ENCODE results near the gene MASP2.
"Not testable (repeated sequence)": the region's sequence is repeated elsewhere in the genome, so short reads cannot be mapped to it uniquely, and the experiment has no call there.

MASP2 gene

DNA sequence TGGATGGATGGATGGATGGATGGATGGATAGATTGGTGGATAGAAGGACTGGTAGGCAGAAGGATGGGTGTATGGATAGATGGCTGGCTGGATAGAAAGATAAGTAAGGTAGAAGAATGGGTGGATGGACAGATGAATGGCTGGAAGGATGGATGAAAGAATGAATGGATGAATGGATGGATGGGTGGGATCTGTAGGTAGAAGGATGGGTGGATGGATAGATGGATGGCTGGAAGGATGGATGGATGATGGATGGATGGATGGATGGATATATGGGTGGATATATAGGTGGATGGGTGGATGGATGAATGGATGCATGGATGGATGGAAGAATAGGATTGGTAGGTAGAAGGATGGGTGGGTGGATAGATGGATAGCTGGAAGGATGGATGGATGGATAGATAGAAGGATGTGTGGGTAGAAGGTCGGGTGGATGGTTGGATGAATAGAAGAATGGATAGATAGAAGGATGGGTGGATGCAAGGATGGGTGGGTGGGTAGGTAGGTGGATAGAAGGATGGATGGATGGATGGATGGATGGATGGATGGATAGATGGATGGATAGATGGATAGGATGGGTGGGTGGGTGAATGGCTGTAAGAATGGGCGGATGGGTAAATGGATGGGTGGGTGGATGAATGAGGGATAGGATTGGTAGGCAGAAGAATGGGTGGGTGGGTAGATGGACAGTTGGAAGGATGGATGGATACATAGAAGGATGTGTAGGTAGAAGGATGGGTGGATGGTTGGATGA lies 7.5 kb downstream of the MASP2 start:
- Histone ChIP-seq H3K36me3 (ENCODE audit: insufficient read depth, low read length) (no peaks in the 10 kb centered on the region), H2AFZ (ENCODE audit: low read depth, low read length) (no peak overlapping the region), H3K9me3 (ENCODE audit: low read length) (no peaks in the 10 kb centered on the region), H3K4me1 (ENCODE audit: insufficient read depth, low read length) (no peaks in the 10 kb centered on the region), H3K27me3 (ENCODE audit: insufficient read depth, low read length) (no peaks in the 10 kb centered on the region), H3K4me3 (ENCODE audit: low read length) (no peak overlapping the region)

- Histone ChIP-seq H2AFZ (ENCODE audit: low read depth, low read length) (no peak overlapping the region), H3K4me1 (ENCODE audit: insufficient read depth, low read length) (no peaks in the 10 kb centered on the region), H3K9me3 (ENCODE audit: low read length) (no peaks in the 10 kb centered on the region), H3K4me3 (ENCODE audit: low read length) (no peak overlapping the region), H3K27me3 (ENCODE audit: insufficient read depth, low read length) (no peaks in the 10 kb centered on the region), H3K36me3 (ENCODE audit: insufficient read depth, low read length) (no peaks in the 10 kb centered on the region)
Measured at GRCh38 chr1:11037740-11038182, 9.3 kb downstream of the MASP2 start.

GRCh38 chr1:11037019-11037739 lies 9.9 kb downstream of the MASP2 start:
- not testable (repeated sequence) for H3K4me3 ChIP-seq (ENCODE audit: low read length); H3K27me3 ChIP-seq (ENCODE audit: insufficient read depth, low read length); H3K36me3 ChIP-seq (ENCODE audit: insufficient read depth, low read length); H2AFZ ChIP-seq (ENCODE audit: low read depth, low read length); H3K9me3 ChIP-seq (ENCODE audit: low read length); H3K4me1 ChIP-seq (ENCODE audit: insufficient read depth, low read length)

- Histone ChIP-seq H3K9me3 (ENCODE audit: low read length) (no peaks in the 10 kb centered on the region), H3K36me3 (ENCODE audit: insufficient read depth, low read length) (peaks cover 15% of the 10 kb centered on the region), H2AFZ (ENCODE audit: low read depth, low read length) (no peak overlapping the region), H3K27me3 (ENCODE audit: insufficient read depth, low read length) (no peaks in the 10 kb centered on the region), H3K4me1 (ENCODE audit: insufficient read depth, low read length) (no peaks in the 10 kb centered on the region), H3K4me3 (ENCODE audit: low read length) (no peak overlapping the region)
Measured at GRCh38 chr1:11031624-11032262, 15.3 kb downstream of the MASP2 start.

- no peak overlapping the region for H3K4me3 ChIP-seq (ENCODE audit: low read length)
- H3K9me3 ChIP-seq (ENCODE audit: low read length) = no peaks in the 10 kb centered on the region
- H3K4me1 ChIP-seq (ENCODE audit: insufficient read depth, low read length) = no peaks in the 10 kb centered on the region
- no peaks in the 10 kb centered on the region for H3K27me3 ChIP-seq (ENCODE audit: insufficient read depth, low read length)
- H2AFZ ChIP-seq (ENCODE audit: low read depth, low read length) = no peak overlapping the region
- peaks cover 24% of the 10 kb centered on the region for H3K36me3 ChIP-seq (ENCODE audit: insufficient read depth, low read length)
Measured at GRCh38 chr1:11030865-11031264, 16.2 kb downstream of the MASP2 start.

- H3K4me1 ChIP-seq (ENCODE audit: insufficient read depth, low read length) = no peaks in the 10 kb centered on the region
- H3K4me3 ChIP-seq (ENCODE audit: low read length) = no peak overlapping the region
- H3K36me3 ChIP-seq (ENCODE audit: insufficient read depth, low read length) = peaks cover 53% of the 10 kb centered on the region
- no peak overlapping the region for H2AFZ ChIP-seq (ENCODE audit: low read depth, low read length)
- H3K27me3 ChIP-seq (ENCODE audit: insufficient read depth, low read length) = no peaks in the 10 kb centered on the region
- no peaks in the 10 kb centered on the region for H3K9me3 ChIP-seq (ENCODE audit: low read length)
Measured at GRCh38 chr1:11028018-11028417, 19.0 kb downstream of the MASP2 start.

DNA sequence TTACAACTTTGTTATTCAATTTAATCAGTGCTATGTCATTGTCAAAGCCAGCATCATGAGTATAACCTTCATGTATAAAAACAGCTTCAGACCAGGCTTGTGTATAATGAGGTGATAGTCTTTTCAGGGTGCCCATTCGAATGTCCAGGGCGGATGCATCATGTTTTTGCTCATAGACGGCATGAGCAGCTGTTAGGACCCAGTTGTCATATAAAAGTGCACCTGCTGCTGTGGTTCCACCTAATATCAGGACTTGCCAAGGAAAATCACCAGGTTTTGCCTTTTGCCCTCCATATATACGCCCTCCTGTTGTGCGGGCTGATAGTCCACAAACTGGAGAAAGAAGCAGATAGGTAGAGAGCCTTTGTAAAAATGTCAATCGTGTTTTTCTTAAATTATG lies 19.7 kb downstream of the MASP2 start:
- no peak overlapping the region for H2AFZ ChIP-seq (ENCODE audit: low read depth, low read length)
- H3K4me3 ChIP-seq (ENCODE audit: low read length) = no peak overlapping the region
- no peaks in the 10 kb centered on the region for H3K4me1 ChIP-seq (ENCODE audit: insufficient read depth, low read length)
- no peaks in the 10 kb centered on the region for H3K9me3 ChIP-seq (ENCODE audit: low read length)
- peaks cover 57% of the 10 kb centered on the region for H3K36me3 ChIP-seq (ENCODE audit: insufficient read depth, low read length)
- no peaks in the 10 kb centered on the region for H3K27me3 ChIP-seq (ENCODE audit: insufficient read depth, low read length)

DNA sequence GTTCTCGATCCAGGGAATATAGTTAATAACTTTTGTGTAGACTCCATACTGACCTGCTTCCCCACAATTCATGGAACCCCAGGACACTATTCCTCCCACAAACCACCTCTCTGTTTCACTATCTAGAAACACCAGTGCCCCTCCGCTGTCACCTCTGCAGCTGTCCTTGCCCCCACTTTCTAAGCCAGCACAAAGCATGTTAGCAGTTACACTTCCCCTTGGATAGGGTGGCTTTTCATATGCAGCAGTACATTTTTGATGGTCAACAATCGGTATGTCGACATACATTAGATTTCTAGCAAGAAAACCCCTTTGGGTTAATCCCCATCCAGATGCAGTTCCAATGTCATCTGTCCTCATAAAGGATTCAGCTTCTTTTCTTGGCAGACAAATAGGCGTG lies 20.1 kb downstream of the MASP2 start:
- Histone ChIP-seq H3K9me3 (ENCODE audit: low read length) (no peaks in the 10 kb centered on the region), H3K4me3 (ENCODE audit: low read length) (no peak overlapping the region), H3K27me3 (ENCODE audit: insufficient read depth, low read length) (no peaks in the 10 kb centered on the region), H3K36me3 (ENCODE audit: insufficient read depth, low read length) (peaks cover 61% of the 10 kb centered on the region), H2AFZ (ENCODE audit: low read depth, low read length) (no peak overlapping the region), H3K4me1 (ENCODE audit: insufficient read depth, low read length) (no peaks in the 10 kb centered on the region)

DNA sequence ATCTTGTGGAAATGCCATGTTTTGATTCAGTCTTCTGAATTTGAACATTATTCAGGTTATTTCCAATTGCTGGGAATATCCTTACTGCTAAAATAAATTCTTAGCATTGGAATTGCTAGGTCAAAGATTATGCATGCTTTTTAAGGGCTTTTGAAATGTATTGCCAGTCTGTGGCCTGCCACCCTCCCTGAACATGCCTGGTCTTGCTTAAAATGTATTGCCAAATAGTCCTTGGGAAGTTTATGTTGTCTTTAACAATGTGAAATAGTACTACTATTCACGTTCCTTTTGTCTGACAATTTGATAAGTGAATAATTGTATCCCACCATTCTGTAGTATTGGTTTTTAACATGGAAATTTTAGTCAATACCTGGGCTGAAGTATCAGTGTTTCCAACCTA lies 21.0 kb downstream of the MASP2 start:
- H3K4me3 ChIP-seq (ENCODE audit: low read length) = no peak overlapping the region
- no peaks in the 10 kb centered on the region for H3K4me1 ChIP-seq (ENCODE audit: insufficient read depth, low read length)
- H3K9me3 ChIP-seq (ENCODE audit: low read length) = no peaks in the 10 kb centered on the region
- peaks cover 70% of the 10 kb centered on the region for H3K36me3 ChIP-seq (ENCODE audit: insufficient read depth, low read length)
- H3K27me3 ChIP-seq (ENCODE audit: insufficient read depth, low read length) = no peaks in the 10 kb centered on the region
- H2AFZ ChIP-seq (ENCODE audit: low read depth, low read length) = no peak overlapping the region

GRCh38 chr1:11025618-11026017 lies 21.4 kb downstream of the MASP2 start:
- Histone ChIP-seq H3K4me1 (ENCODE audit: insufficient read depth, low read length) (no peaks in the 10 kb centered on the region), H3K4me3 (ENCODE audit: low read length) (no peak overlapping the region), H3K36me3 (ENCODE audit: insufficient read depth, low read length) (peaks cover 74% of the 10 kb centered on the region), H3K27me3 (ENCODE audit: insufficient read depth, low read length) (no peaks in the 10 kb centered on the region), H3K9me3 (ENCODE audit: low read length) (no peaks in the 10 kb centered on the region), H2AFZ (ENCODE audit: low read depth, low read length) (no peak overlapping the region)

GRCh38 chr1:11024874-11025203 lies 22.2 kb downstream of the MASP2 start:
- Histone ChIP-seq H3K9me3 (ENCODE audit: low read length) (no peaks in the 10 kb centered on the region), H2AFZ (ENCODE audit: low read depth, low read length) (no peak overlapping the region), H3K4me3 (ENCODE audit: low read length) (no peak overlapping the region), H3K27me3 (ENCODE audit: insufficient read depth, low read length) (no peaks in the 10 kb centered on the region), H3K4me1 (ENCODE audit: insufficient read depth, low read length) (no peaks in the 10 kb centered on the region), H3K36me3 (ENCODE audit: insufficient read depth, low read length) (peaks cover 82% of the 10 kb centered on the region)

GRCh38 chr1:11024154-11024873 lies 22.7 kb downstream of the MASP2 start:
- Histone ChIP-seq H3K36me3 (ENCODE audit: insufficient read depth, low read length) (peaks cover 85% of the 10 kb centered on the region), H2AFZ (ENCODE audit: low read depth, low read length) (no peak overlapping the region), H3K4me3 (ENCODE audit: low read length) (no peak overlapping the region), H3K4me1 (ENCODE audit: insufficient read depth, low read length) (no peaks in the 10 kb centered on the region), H3K27me3 (ENCODE audit: insufficient read depth, low read length) (no peaks in the 10 kb centered on the region), H3K9me3 (ENCODE audit: low read length) (no peaks in the 10 kb centered on the region)

- Histone ChIP-seq H3K4me3 (ENCODE audit: low read length) (no peak overlapping the region), H3K4me1 (ENCODE audit: insufficient read depth, low read length) (no peaks in the 10 kb centered on the region), H3K27me3 (ENCODE audit: insufficient read depth, low read length) (no peaks in the 10 kb centered on the region), H3K36me3 (ENCODE audit: insufficient read depth, low read length) (peaks cover 96% of the 10 kb centered on the region), H2AFZ (ENCODE audit: low read depth, low read length) (no peak overlapping the region), H3K9me3 (ENCODE audit: low read length) (no peaks in the 10 kb centered on the region)
Measured at GRCh38 chr1:11023201-11023600, 23.8 kb downstream of the MASP2 start.
